Stimulated activated CD4-positive, alpha-beta T cell treated with anti-CD3 and anti-CD28 coated beads, Interleukin-4, amount 100 ng/mL, for 24 hours (primary cell): ENCODE results near the gene HOXC11.
A peak's percentile ranks its signal among the peaks of the same experiment; 100 is the strongest.

Experiments used
- DNase-seq: peaks from one replicate; pipeline ENCODE4 v3.0.0-alpha.2; 2020

The HOXC11 gene

GRCh38 chr12:53975479-53976152, 2.7 kb downstream of the HOXC11 start:
- DNase-seq, result no peak

GRCh38 chr12:53976172-53976822, 3.4 kb downstream of the HOXC11 start:
- DNase-seq, result no peak

- no peak for DNase-seq
These were observed 4.1 kb downstream of the HOXC11 start for GRCh38 chr12:53976823-53977595.

GRCh38 chr12:53977596-53978445, 4.9 kb downstream of the HOXC11 start:
- no peak for DNase-seq

GRCh38 chr12:53978477-53979356, 5.8 kb downstream of the HOXC11 start:
- no peak for DNase-seq

- DNase-seq, result no peak
These were observed 7.3 kb downstream of the HOXC11 start for GRCh38 chr12:53980104-53980801.

GRCh38 chr12:53980802-53981496, 8.0 kb downstream of the HOXC11 start:
- DNase-seq, result no peak

- DNase-seq, result no peak
These were observed 9.0 kb downstream of the HOXC11 start for GRCh38 chr12:53981634-53982565.

GRCh38 chr12:53982648-53983567, 10.0 kb downstream of the HOXC11 start:
- DNase-seq, result no peak

- no peak for DNase-seq
These were observed 10.6 kb downstream of the HOXC11 start for GRCh38 chr12:53983568-53983949.

GRCh38 chr12:53983950-53984572, 11.1 kb downstream of the HOXC11 start:
- DNase-seq, result no peak

GRCh38 chr12:53984901-53985691, 12.2 kb downstream of the HOXC11 start, which contains the start of gene HOXC10:
HOXC10 (plus strand) TSS chr12:53985146; CDS start chr12:53985260, 114 bp downstream.
- peak; percentile 76 for DNase-seq

GRCh38 chr12:53985692-53985993, 12.7 kb downstream of the HOXC11 start:
- DNase-seq, result no peak

GRCh38 chr12:53985994-53986685, 13.2 kb downstream of the HOXC11 start:
- DNase-seq, result no peak

- DNase-seq, result no peak
These were observed 14.0 kb downstream of the HOXC11 start for GRCh38 chr12:53986686-53987483.
